Thyroid gland (tissue), 4 donors: ENCODE results near the gene KIF2A. TPM values are rescaled to one million over a fixed set of nuclear protein-coding genes. Genes with fewer than 3 reads are reported as not detected.

Source experiments
- DNase-seq, 2 donors: peaks; one replicate each; pipeline ENCODE4 v3.0.0-alpha.2; 2019
- H3K27ac ChIP-seq, 3 donors: fragments of 200-600 bp; sonication (generic); 1 replicate in 2 of 3; 2 replicates in 1 of 3; pipeline ENCODE4 v1.5.1; 2016 to 2019; ENCODE audit warnings: mild to moderate bottlenecking in 1 of 3, moderate library complexity in 1 of 3
- H3K27me3 ChIP-seq: fragments of 200-600 bp; sonication (generic); one replicate; pipeline ENCODE4 v1.5.1; 2019
- H3K36me3 ChIP-seq, 2 donors: fragments of 200-600 bp; sonication (generic); one replicate each; pipeline ENCODE4 v1.5.1; 2016 to 2019
- H3K4me1 ChIP-seq, 2 donors: fragments of 200-600 bp; sonication (generic); one replicate each; pipeline ENCODE4 v1.5.1; 2017 to 2019
- H3K4me3 ChIP-seq, 3 donors: fragments of 200-600 bp; sonication (generic); replicated peaks in 1 of 3; 1 replicate in 2 of 3; 2 replicates in 1 of 3; pipeline ENCODE4 v1.5.1; 2016; ENCODE audit warnings: mild to moderate bottlenecking in 1 of 3
- H3K9me3 ChIP-seq: fragments of 200-600 bp; sonication (generic); one replicate; pipeline ENCODE4 v1.5.1; 2017
- POLR2A ChIP-seq, 2 donors: fragments of 450-650 bp; IDR thresholded peaks; one replicate each; pipeline ENCODE4 v1.6.1; 2017; ENCODE audit warnings: antibody characterized with exemption in 2 of 2, mild to moderate bottlenecking in 2 of 2, moderate library complexity in 1 of 2
- WGBS, 2 donors: methylation state at CpG; one replicate each; pipeline ENCODE4 v1.1.5; 2017; 5-methylcytosine and 5-hydroxymethylcytosine counted together
- intact Hi-C: fragments of 100-400 bp; cut with DNase I; formaldehyde crosslinking; loops from one replicate; pipeline ENCODE4 v1.15.1; 2023
- total RNA-seq, 4 donors: library from RNA; depleted of rRNA; stranded (reverse); fragments of >200 nt; gene quantifications; one replicate each; pipeline ENCODE4 v1.2.3, GENCODE V29; 2016
- TF ChIP-seq, protein P1 (sequence below), 6 experiments: fragments of 200-600 bp in 3 of 6; fragments of 450-650 bp in 3 of 6; sonication (generic) in 3 of 6; IDR thresholded peaks; one replicate each; pipeline ENCODE4 v1.5.1; 2016 to 2019; ENCODE audit warnings: antibody characterized with exemption in 6 of 6, mild to moderate bottlenecking in 2 of 6, inconsistent platforms in 1 of 6, moderate library complexity in 1 of 6

Gene KIF2A
- total RNA-seq = 100 to 1,000 TPM in 1 of 4 donors, 10 to 100 TPM in 3; 34.9 to 118 (median 54.8) TPM

DNA sequence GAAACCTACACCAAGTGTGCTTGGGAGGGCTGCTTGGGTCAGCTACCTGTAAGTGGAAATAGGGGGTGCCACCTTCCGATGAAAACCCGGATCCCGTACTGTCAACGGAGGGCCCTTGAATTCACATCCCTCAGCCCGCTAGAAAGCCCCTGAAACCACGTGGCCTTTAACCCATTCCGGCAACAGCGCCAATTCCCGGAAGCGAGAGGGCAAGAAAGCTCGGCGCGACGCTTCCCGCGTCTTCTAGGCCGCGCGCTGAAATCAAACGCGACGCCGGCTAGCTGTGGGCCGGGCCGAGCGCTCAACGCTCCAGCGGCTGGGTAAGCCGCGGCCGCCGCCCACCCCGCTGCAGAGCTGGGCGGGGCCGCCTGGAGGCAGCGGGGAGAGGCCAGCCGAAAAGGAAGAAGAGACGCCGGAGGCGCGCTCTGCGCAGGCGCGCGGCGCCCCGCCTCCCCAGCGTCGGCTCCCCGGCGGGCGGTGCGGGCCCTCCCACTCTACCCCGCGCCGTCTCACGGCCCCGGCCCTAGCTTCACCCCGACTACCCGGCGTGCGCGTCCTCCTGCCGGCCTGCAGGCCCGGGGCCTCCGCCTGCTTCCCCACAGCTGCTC lies at the start of gene KIF2A:
KIF2A (plus strand) TSS at position 492 of the 608 bp plus-strand sequence. CDS start 267 bp downstream, outside the sequence.
- peak; percentile 85 to 88 for DNase-seq
- H3K36me3 ChIP-seq = no peaks in the 10 kb centered on the region
- H3K27me3 ChIP-seq = no peaks in the 10 kb centered on the region
- peak within 1 kb of the TSS; percentile 21 to 97 (median 70) for H3K4me3 ChIP-seq
- intact Hi-C loops = loop anchor here (10.0 kb wide), 1 partner anchor 99 kb away; the partner anchor contains the start of gene DIMT1
- WGBS, 2 donors = 1 to 2% methylated on average over 29 to 31 of the region's 66 CpGs
- TF ChIP-seq, protein P1, sequence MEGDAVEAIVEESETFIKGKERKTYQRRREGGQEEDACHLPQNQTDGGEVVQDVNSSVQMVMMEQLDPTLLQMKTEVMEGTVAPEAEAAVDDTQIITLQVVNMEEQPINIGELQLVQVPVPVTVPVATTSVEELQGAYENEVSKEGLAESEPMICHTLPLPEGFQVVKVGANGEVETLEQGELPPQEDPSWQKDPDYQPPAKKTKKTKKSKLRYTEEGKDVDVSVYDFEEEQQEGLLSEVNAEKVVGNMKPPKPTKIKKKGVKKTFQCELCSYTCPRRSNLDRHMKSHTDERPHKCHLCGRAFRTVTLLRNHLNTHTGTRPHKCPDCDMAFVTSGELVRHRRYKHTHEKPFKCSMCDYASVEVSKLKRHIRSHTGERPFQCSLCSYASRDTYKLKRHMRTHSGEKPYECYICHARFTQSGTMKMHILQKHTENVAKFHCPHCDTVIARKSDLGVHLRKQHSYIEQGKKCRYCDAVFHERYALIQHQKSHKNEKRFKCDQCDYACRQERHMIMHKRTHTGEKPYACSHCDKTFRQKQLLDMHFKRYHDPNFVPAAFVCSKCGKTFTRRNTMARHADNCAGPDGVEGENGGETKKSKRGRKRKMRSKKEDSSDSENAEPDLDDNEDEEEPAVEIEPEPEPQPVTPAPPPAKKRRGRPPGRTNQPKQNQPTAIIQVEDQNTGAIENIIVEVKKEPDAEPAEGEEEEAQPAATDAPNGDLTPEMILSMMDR (IDR thresholded peaks at IDR 0.05) = peak in 1 of 6 experiments; percentile 3
- peak in 1 of 2 donors; percentile 69 for TF ChIP-seq POLR2A (IDR thresholded peaks at IDR 0.05)
- H3K9me3 ChIP-seq = no peaks in the 10 kb centered on the region
- peaks cover 0 to 11% of the 10 kb centered on the region in 2 donors for H3K4me1 ChIP-seq
- H3K27ac ChIP-seq = peak within 1 kb of the TSS; percentile 49 to 91 (median 81)

- Histone ChIP-seq H3K4me3 (no peak overlapping the region), H3K4me1 (no peaks in the 10 kb centered on the region), H3K9me3 (no peaks in the 10 kb centered on the region), H3K27ac (no peak overlapping the region), H3K36me3 (no peaks in the 10 kb centered on the region), H3K27me3 (no peaks in the 10 kb centered on the region)
- DNase-seq = no peak
- TF ChIP-seq, protein P1 (IDR thresholded peaks at IDR 0.05) = no peak
- no peak for TF ChIP-seq POLR2A (IDR thresholded peaks at IDR 0.05)
- intact Hi-C loops = no loop called here
Measured at GRCh38 chr5:62257020-62257367, 49.0 kb upstream of the KIF2A start.

DNA sequence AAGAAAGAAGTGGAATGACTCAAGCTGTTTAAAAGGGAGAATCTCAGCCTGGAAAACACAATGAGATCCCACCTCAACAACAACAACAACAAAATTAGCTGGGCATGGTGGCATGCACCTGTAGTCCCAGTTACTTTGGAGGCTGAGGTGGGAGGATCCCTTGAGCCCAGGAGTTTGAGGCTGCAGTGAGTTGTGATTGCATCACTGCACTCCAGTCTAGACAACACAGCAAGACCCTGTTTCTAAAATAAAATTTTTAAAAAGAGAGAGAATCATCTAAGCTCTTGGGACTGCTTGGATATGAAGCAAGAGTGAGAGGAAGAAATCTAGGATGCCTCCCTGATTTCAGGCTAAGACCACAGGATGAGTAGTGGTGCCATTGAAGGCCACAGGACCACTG lies 47.4 kb upstream of the KIF2A start:
- Histone ChIP-seq H3K36me3 (no peaks in the 10 kb centered on the region), H3K4me1 (no peaks in the 10 kb centered on the region), H3K27ac (no peak overlapping the region), H3K4me3 (no peak overlapping the region), H3K9me3 (no peaks in the 10 kb centered on the region), H3K27me3 (no peaks in the 10 kb centered on the region)
- TF ChIP-seq POLR2A (IDR thresholded peaks at IDR 0.05) = no peak
- TF ChIP-seq, protein P1 (IDR thresholded peaks at IDR 0.05) = no peak
- intact Hi-C loops = no loop called here
- DNase-seq = no peak

DNA sequence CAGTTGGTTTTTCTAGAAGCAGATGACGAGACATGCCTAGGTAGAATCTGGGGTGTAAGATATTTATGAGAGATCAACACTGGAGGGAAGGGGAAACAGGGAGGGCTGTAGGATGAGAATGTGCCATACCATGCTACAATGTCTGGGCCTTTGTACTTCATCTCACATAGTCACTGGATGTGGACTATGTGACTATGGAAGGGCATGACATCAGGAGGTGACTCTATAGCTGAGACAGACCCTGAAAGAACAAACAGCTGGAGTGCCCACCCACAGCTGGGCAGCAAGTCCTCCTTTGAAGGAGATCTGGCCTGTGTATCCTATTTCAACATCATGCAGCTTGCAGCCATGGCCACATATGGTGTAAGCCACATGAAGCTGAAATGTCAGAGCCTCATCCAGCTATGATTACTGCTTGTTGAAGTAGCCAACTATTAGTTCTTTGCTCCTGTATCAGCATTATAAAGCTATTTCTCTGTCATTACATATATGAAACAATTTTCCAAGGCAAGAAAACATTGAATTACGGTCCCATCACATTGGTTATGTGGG lies 46.2 kb upstream of the KIF2A start:
- H3K27me3 ChIP-seq = no peaks in the 10 kb centered on the region
- H3K4me3 ChIP-seq = no peak overlapping the region
- no peak for DNase-seq
- TF ChIP-seq POLR2A (IDR thresholded peaks at IDR 0.05) = no peak
- TF ChIP-seq, protein P1 (IDR thresholded peaks at IDR 0.05) = no peak
- WGBS, 2 donors = 87 to 91% methylated on average over 2 of the region's 2 CpGs
- H3K4me1 ChIP-seq = no peaks in the 10 kb centered on the region
- no peaks in the 10 kb centered on the region for H3K9me3 ChIP-seq
- no peak overlapping the region for H3K27ac ChIP-seq
- intact Hi-C loops = no loop called here
- no peaks in the 10 kb centered on the region for H3K36me3 ChIP-seq

DNA sequence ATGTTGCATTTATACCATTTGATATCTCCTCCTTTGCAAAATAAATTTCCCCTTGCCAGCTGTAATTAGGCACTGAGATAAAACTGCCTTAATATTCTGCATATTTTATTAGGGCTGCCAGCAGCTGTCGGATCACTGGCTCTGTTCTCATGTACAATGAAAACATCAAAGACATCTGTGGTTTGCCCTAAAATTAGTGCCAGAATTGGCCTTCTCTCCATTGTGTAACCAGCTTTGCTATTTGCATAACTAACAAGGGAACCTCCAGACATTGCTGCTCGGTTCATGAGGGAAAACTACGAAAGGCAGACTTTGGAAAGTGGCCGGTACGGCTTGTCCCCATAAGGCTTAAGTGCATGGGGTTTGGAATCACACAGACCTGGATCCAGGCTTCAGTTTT lies 45.5 kb upstream of the KIF2A start:
- intact Hi-C loops = no loop called here
- no peak for TF ChIP-seq POLR2A (IDR thresholded peaks at IDR 0.05)
- TF ChIP-seq, protein P1 (IDR thresholded peaks at IDR 0.05) = no peak
- no peak for DNase-seq
- Histone ChIP-seq H3K4me1 (no peaks in the 10 kb centered on the region), H3K27me3 (no peaks in the 10 kb centered on the region), H3K27ac (no peak overlapping the region), H3K36me3 (no peaks in the 10 kb centered on the region), H3K4me3 (no peak overlapping the region), H3K9me3 (no peaks in the 10 kb centered on the region)
- WGBS, 2 donors = 73 to 79% methylated on average over 5 of the region's 5 CpGs
